Activated CD8-positive, alpha-beta T cell treated with anti-CD3 and anti-CD28 coated beads, Interleukin-2, amount 10 ng/mL, durations not matched to agents 7 days and 5 days (primary cell): ENCODE measurements around the gene KLHL20. TPM values are rescaled to one million over a fixed set of nuclear protein-coding genes. Genes with fewer than 3 reads are reported as not detected.
"Not testable (repeated sequence)": the region's sequence is repeated elsewhere in the genome, so short reads cannot be mapped to it uniquely, and the experiment has no call there.

Source experiments
- ATAC-seq: fragments of 150-1000 bp; cut with Tn5 transposase; one replicate; pipeline ENCODE4 v1.10.0; 2021; ENCODE audit warnings: moderate library complexity
- CTCF ChIA-PET: fragments of 350-600 bp; sonication (Branson Sonifier 250); formaldehyde crosslinking; loops from one replicate; lab custom pipeline; 2021; ENCODE audit warnings: antibody characterized with exemption; lab: Charles Lee
- POLR2A ChIA-PET: fragments of 350-600 bp; sonication (Branson Sonifier 250); formaldehyde crosslinking; loops from one replicate; lab custom pipeline; 2021; ENCODE audit warnings: antibody characterized with exemption; lab: Charles Lee
- DNase-seq: peaks from one replicate; pipeline ENCODE4 v3.0.0-alpha.2; 2020
- H3K27ac Mint-ChIP-seq: one replicate; pipeline ENCODE4 v1.8.0; 2021; ENCODE audit warnings: mild to moderate bottlenecking, mixed read lengths
- H3K27me3 Mint-ChIP-seq: one replicate; pipeline ENCODE4 v1.8.0; 2021; ENCODE audit warnings: low read depth, mixed read lengths
- H3K36me3 Mint-ChIP-seq: one replicate; pipeline ENCODE4 v1.8.0; 2021; ENCODE audit warnings: low read depth, mixed read lengths
- H3K4me1 Mint-ChIP-seq: one replicate; pipeline ENCODE4 v1.8.0; 2021; ENCODE audit warnings: low read depth, mixed read lengths
- H3K4me3 Mint-ChIP-seq: one replicate; pipeline ENCODE4 v1.8.0; 2021; ENCODE audit warnings: mild to moderate bottlenecking, mixed read lengths
- H3K9me3 Mint-ChIP-seq: one replicate; pipeline ENCODE4 v1.8.0; 2022; ENCODE audit warnings: mixed read lengths; ENCODE audit not compliant: insufficient read depth
- total RNA-seq, 2 experiments: library from RNA; stranded (reverse); gene quantifications; one replicate each; pipeline ENCODE4 v1.2.3, GENCODE V29; 2021

The KLHL20 gene
- total RNA-seq, 2 experiments from 2014 or later = 18.3 to 22.3 TPM

GRCh38 chr1:173789841-173790240 lies 75.1 kb downstream of the KLHL20 start:
- DNase-seq (no peak), ATAC-seq (no peak)
- CTCF ChIA-PET = no interaction called here
- Mint-ChIP-seq H3K36me3 (peaks cover 34% of the 10 kb centered on the region), H3K27ac (no peak overlapping the region), H3K9me3 (no peaks in the 10 kb centered on the region), H3K4me3 (no peak overlapping the region), H3K4me1 (no peaks in the 10 kb centered on the region), H3K27me3 (no peaks in the 10 kb centered on the region)
- POLR2A ChIA-PET = interaction anchor here (0.7 kb wide), 1 partner anchor 10 kb away, joined by 3 read pairs; no protein-coding TSS in a partner anchor

- Mint-ChIP-seq H3K36me3 (peaks cover 57% of the 10 kb centered on the region), H3K4me1 (no peaks in the 10 kb centered on the region), H3K27me3 (no peaks in the 10 kb centered on the region), H3K9me3 (peaks cover 4% of the 10 kb centered on the region), H3K27ac (no peak overlapping the region), H3K4me3 (no peak overlapping the region)
- DNase-seq (no peak), ATAC-seq (no peak)
- CTCF ChIA-PET = no interaction called here
- POLR2A ChIA-PET = no interaction called here
Observed at GRCh38 chr1:173798078-173798477, 83.3 kb downstream of the KLHL20 start.

GRCh38 chr1:173799995-173800394 lies 85.2 kb downstream of the KLHL20 start:
- ATAC-seq, H3K9me3 Mint-ChIP-seq, H3K27me3 Mint-ChIP-seq, DNase-seq, POLR2A ChIA-PET, H3K27ac Mint-ChIP-seq, H3K4me3 Mint-ChIP-seq, H3K4me1 Mint-ChIP-seq, CTCF ChIA-PET: not testable (repeated sequence)
- H3K36me3 Mint-ChIP-seq = peaks cover 65% of the 10 kb centered on the region

GRCh38 chr1:173802961-173803360 lies 88.2 kb downstream of the KLHL20 start:
- Mint-ChIP-seq H3K27me3 (no peaks in the 10 kb centered on the region), H3K4me3 (no peak overlapping the region), H3K9me3 (no peaks in the 10 kb centered on the region), H3K4me1 (no peaks in the 10 kb centered on the region), H3K27ac (no peak overlapping the region), H3K36me3 (peaks cover 59% of the 10 kb centered on the region)
- ChIA-PET POLR2A (no interaction called here), CTCF (interaction anchor here (1.1 kb wide), 1 partner anchor 22 kb away, joined by 3 read pairs; the partner anchor contains the start of gene CENPL)
- DNase-seq = no peak
- ATAC-seq = no peak

- CTCF ChIA-PET, H3K27ac Mint-ChIP-seq, DNase-seq, H3K9me3 Mint-ChIP-seq, POLR2A ChIA-PET, H3K4me3 Mint-ChIP-seq, H3K27me3 Mint-ChIP-seq, ATAC-seq: not testable (repeated sequence)
- peaks cover 81% of the 10 kb centered on the region for H3K36me3 Mint-ChIP-seq
- peaks cover 39% of the 10 kb centered on the region for H3K4me1 Mint-ChIP-seq
Observed at GRCh38 chr1:173813654-173814053, 98.9 kb downstream of the KLHL20 start.

GRCh38 chr1:173818459-173818858 lies 103.7 kb downstream of the KLHL20 start:
- Mint-ChIP-seq H3K9me3 (no peaks in the 10 kb centered on the region), H3K36me3 (peaks cover 79% of the 10 kb centered on the region), H3K4me1 (peaks cover 53% of the 10 kb centered on the region), H3K27me3 (no peaks in the 10 kb centered on the region), H3K4me3 (no peak overlapping the region), H3K27ac (no peak overlapping the region)
- ChIA-PET POLR2A (interaction anchor here (1.2 kb wide), 1 partner anchor 134 kb away, joined by 3 read pairs; no protein-coding TSS in a partner anchor), CTCF (interaction anchor here (0.8 to 1.4 kb wide), 3 partner anchors 14 to 389 kb away, joined by 3 to 4 read pairs (median 3); no protein-coding TSS in a partner anchor)
- no peak for ATAC-seq
- DNase-seq = no peak

- ATAC-seq (no peak), DNase-seq (no peak)
- CTCF ChIA-PET = interaction anchor here (1.6 kb wide), 1 partner anchor 391 kb away, joined by 6 read pairs; no protein-coding TSS in a partner anchor
- POLR2A ChIA-PET = interaction anchor here (0.7 kb wide), 1 partner anchor 418 kb away, joined by 3 read pairs; no protein-coding TSS in a partner anchor
- Mint-ChIP-seq H3K4me1 (peaks cover 40% of the 10 kb centered on the region), H3K36me3 (peaks cover 56% of the 10 kb centered on the region), H3K9me3 (no peaks in the 10 kb centered on the region), H3K27me3 (no peaks in the 10 kb centered on the region), H3K4me3 (peak overlapping the region; percentile 86), H3K27ac (no peak overlapping the region)
Observed at GRCh38 chr1:173821680-173822079, 106.9 kb downstream of the KLHL20 start.

GRCh38 chr1:173823781-173824314 lies 109.1 kb downstream of the KLHL20 start:
- Mint-ChIP-seq H3K4me1 (peaks cover 53% of the 10 kb centered on the region), H3K4me3 (peak overlapping the region; percentile 86), H3K27ac (peak overlapping the region; percentile 98), H3K27me3 (no peaks in the 10 kb centered on the region), H3K9me3 (no peaks in the 10 kb centered on the region), H3K36me3 (peaks cover 50% of the 10 kb centered on the region)
- ChIA-PET CTCF (interaction anchor here (0.9 to 6.7 kb wide), 12 partner anchors 8 to 1082 kb away, joined by 3 to 63 read pairs (median 4); partner anchors contain the start of genes GAS5, KLHL20 and ZBTB37), POLR2A (interaction anchor here (0.6 to 2.5 kb wide), 14 partner anchors 14 to 398 kb away, joined by 3 to 36 read pairs (median 4); partner anchors contain the start of genes GAS5, KLHL20, PRDX6 and RC3H1)
- DNase-seq (no peak), ATAC-seq (peak; percentile 63)

- peak; percentile 95 for DNase-seq
- peaks cover 56% of the 10 kb centered on the region for H3K4me1 Mint-ChIP-seq
- no peaks in the 10 kb centered on the region for H3K27me3 Mint-ChIP-seq
- ChIA-PET CTCF (interaction anchor here (0.9 to 6.7 kb wide), 12 partner anchors 13 to 1082 kb away, joined by 3 to 63 read pairs (median 4); partner anchors contain the start of genes GAS5, KLHL20 and ZBTB37), POLR2A (interaction anchor here (0.6 to 2.5 kb wide), 12 partner anchors 13 to 399 kb away, joined by 3 to 36 read pairs (median 4); partner anchors contain the start of genes GAS5, KLHL20, PRDX6 and RC3H1)
- peak; percentile 89 for ATAC-seq
- H3K9me3 Mint-ChIP-seq = no peaks in the 10 kb centered on the region
- peaks cover 52% of the 10 kb centered on the region for H3K36me3 Mint-ChIP-seq
- H3K4me3 Mint-ChIP-seq = peak within 1 kb of the TSS; percentile 86
- peak within 1 kb of the TSS; percentile 98 for H3K27ac Mint-ChIP-seq
Observed at GRCh38 chr1:173824315-173825081, 109.7 kb downstream of the KLHL20 start, which contains the start of the genes CENPL and DARS2. CENPL (minus strand) TSS chr1:173824883; CDS start chr1:173811299, 13,584 bp downstream. DARS2 (plus strand) TSS chr1:173824673; CDS start chr1:173825230, 557 bp downstream.

- ATAC-seq = no peak
- ChIA-PET CTCF (interaction anchor here (6.7 kb wide), 1 partner anchor 397 kb away, joined by 63 read pairs; no protein-coding TSS in a partner anchor), POLR2A (interaction anchor here (1.7 kb wide), 1 partner anchor 40 kb away, joined by 4 read pairs; the partner anchor contains the start of genes GAS5 and ZBTB37)
- Mint-ChIP-seq H3K27ac (no peak overlapping the region), H3K36me3 (peaks cover 41% of the 10 kb centered on the region), H3K27me3 (no peaks in the 10 kb centered on the region), H3K9me3 (no peaks in the 10 kb centered on the region), H3K4me1 (peaks cover 35% of the 10 kb centered on the region), H3K4me3 (no peak overlapping the region)
- DNase-seq = no peak
Observed at GRCh38 chr1:173827611-173828010, 112.8 kb downstream of the KLHL20 start.

GRCh38 chr1:173832748-173833147 lies 118.0 kb downstream of the KLHL20 start:
- Mint-ChIP-seq H3K9me3 (no peaks in the 10 kb centered on the region), H3K27me3 (no peaks in the 10 kb centered on the region), H3K4me1 (peaks cover 9% of the 10 kb centered on the region), H3K27ac (no peak overlapping the region), H3K4me3 (no peak overlapping the region), H3K36me3 (peaks cover 42% of the 10 kb centered on the region)
- CTCF ChIA-PET = no interaction called here
- DNase-seq = no peak
- POLR2A ChIA-PET = no interaction called here
- no peak for ATAC-seq
